ENCODE data around the gene TMEM132E. TPM values are rescaled to one million over a fixed set of nuclear protein-coding genes. Genes with fewer than 3 reads are reported as not detected.

TMEM132E gene
- total RNA-seq, 3 donors from 2014 or later (not counting 1 experiment from before 2014, with no cell fraction given) = 0.05 to 0.08 TPM; not detected in 1

DNA sequence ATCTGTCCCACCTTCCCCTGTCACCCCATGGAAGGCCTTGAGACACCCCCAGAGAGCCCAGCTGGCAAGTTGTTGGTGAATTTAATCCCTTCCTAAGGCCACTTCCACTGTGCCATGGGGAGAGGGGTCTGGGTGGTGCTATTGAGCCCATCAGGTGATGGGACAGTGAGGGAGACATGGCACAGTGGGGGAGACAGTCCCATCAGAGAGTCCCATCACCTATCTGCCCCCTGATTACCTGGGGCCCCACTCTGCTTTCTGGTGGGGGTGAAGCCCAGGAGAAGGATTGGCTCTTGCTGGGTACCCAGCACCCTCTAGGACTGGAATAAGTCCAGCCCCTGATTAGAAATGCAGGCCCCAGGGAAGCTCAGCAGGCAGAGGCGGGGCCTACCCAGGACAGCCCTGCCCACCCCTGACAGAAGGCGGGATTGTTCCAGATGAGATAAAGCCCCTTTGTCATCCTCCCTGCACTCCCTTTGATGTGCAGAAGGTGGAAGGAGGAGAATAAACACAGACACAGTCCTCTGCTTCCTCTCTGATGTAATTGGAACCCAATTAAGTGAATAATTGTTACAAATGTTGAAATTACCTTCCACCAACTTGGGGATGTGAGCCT lies 18.9 kb downstream of the TMEM132E start:
- H3K36me3 Mint-ChIP-seq = no peaks in the 10 kb centered on the region
- DNase-seq (no peak), ATAC-seq (no peak)
- Histone ChIP-seq H3K27ac (ENCODE audit: low read length) (no peak overlapping the region), H3K36me3 (ENCODE audit: control insufficient read depth, insufficient read depth, low read length) (no peaks in the 10 kb centered on the region), H3K4me1 (ENCODE audit: control insufficient read depth, insufficient read depth, low read length) (no peaks in the 10 kb centered on the region), H3K27me3 (ENCODE audit: control insufficient read depth, insufficient read depth, low read length) (no peaks in the 10 kb centered on the region), H3K9me3 (ENCODE audit: control insufficient read depth, insufficient read depth, low read length) (no peaks in the 10 kb centered on the region), H3K4me3 (ENCODE audit: low read length) (no peak overlapping the region)
- TF ChIP-seq, protein P1, sequence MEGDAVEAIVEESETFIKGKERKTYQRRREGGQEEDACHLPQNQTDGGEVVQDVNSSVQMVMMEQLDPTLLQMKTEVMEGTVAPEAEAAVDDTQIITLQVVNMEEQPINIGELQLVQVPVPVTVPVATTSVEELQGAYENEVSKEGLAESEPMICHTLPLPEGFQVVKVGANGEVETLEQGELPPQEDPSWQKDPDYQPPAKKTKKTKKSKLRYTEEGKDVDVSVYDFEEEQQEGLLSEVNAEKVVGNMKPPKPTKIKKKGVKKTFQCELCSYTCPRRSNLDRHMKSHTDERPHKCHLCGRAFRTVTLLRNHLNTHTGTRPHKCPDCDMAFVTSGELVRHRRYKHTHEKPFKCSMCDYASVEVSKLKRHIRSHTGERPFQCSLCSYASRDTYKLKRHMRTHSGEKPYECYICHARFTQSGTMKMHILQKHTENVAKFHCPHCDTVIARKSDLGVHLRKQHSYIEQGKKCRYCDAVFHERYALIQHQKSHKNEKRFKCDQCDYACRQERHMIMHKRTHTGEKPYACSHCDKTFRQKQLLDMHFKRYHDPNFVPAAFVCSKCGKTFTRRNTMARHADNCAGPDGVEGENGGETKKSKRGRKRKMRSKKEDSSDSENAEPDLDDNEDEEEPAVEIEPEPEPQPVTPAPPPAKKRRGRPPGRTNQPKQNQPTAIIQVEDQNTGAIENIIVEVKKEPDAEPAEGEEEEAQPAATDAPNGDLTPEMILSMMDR (IDR thresholded peaks at IDR 0.05) = no peak
- H3K9me3 Mint-ChIP-seq = no peaks in the 10 kb centered on the region
- no peak overlapping the region for H3K27ac Mint-ChIP-seq
- 89% methylated on average over 2 of the region's 2 CpGs for WGBS (ENCODE audit: insufficient coverage)
- no peaks in the 10 kb centered on the region for H3K4me1 Mint-ChIP-seq
- H3K27me3 Mint-ChIP-seq (ENCODE audit: low read depth in 2 of 2) = peaks cover 16 to 34% of the 10 kb centered on the region in 2 donors
- intact Hi-C loops (cut with micrococcal nuclease) = no loop called here
- no peak overlapping the region for H3K4me3 Mint-ChIP-seq

DNA sequence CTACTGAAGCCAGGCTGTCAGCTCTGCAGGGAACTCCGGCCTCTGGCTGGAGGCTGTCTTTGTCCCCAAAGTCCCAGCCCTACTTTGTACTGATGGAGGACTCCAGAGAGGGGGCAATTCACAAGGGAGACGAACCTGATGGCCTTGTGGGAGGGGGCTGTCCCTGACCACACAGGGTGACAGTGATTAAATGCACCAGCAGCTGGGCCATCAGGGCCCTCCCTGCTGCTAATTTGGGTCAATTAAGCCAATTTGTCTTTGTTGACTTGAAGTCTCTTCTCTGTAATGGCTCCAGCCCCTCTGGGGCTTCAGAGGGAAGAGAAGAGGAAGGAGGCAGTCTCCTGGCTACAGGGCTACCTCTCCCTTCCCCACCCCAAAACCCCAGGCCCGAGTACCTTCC lies 22.0 kb downstream of the TMEM132E start:
- TF ChIP-seq, protein P1 (IDR thresholded peaks at IDR 0.05) = no peak
- H3K9me3 ChIP-seq (ENCODE audit: control insufficient read depth, insufficient read depth, low read length) = no peaks in the 10 kb centered on the region
- no peaks in the 10 kb centered on the region for H3K27me3 ChIP-seq (ENCODE audit: control insufficient read depth, insufficient read depth, low read length)
- H3K27ac Mint-ChIP-seq = no peak overlapping the region
- intact Hi-C loops (cut with micrococcal nuclease) = no loop called here
- ATAC-seq (no peak), DNase-seq (no peak)
- H3K36me3 Mint-ChIP-seq = no peaks in the 10 kb centered on the region
- no peak overlapping the region for H3K4me3 ChIP-seq (ENCODE audit: low read length)
- H3K4me3 Mint-ChIP-seq = no peak overlapping the region
- H3K4me1 Mint-ChIP-seq = no peaks in the 10 kb centered on the region
- no peaks in the 10 kb centered on the region for H3K9me3 Mint-ChIP-seq
- H3K27me3 Mint-ChIP-seq (ENCODE audit: low read depth in 2 of 2) = peaks cover 17 to 19% of the 10 kb centered on the region in 2 donors
- H3K4me1 ChIP-seq (ENCODE audit: control insufficient read depth, insufficient read depth, low read length) = no peaks in the 10 kb centered on the region
- 58% methylated on average over 3 of the region's 3 CpGs for WGBS (ENCODE audit: insufficient coverage)
- H3K36me3 ChIP-seq (ENCODE audit: control insufficient read depth, insufficient read depth, low read length) = no peaks in the 10 kb centered on the region
- no peak overlapping the region for H3K27ac ChIP-seq (ENCODE audit: low read length)

DNA sequence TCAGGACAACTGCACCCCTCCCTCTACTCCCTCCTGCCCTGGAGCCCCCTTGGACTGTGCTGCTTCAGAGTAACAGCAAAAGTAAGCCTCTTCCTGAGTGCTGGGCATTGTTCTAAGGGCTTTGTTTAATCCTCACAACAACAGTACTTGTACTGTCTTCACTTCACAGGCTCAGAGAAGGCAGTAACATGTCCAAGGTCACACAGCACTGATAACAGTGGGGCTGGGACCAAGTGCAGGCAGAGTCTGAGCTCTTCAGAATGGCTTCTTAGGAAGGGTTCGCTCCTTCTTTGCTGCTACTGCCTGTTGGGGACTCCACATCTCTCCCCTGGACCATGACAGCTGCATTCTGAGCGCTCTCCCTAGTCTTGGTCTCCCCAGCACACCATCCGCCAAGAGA lies 24.6 kb downstream of the TMEM132E start:
- Histone ChIP-seq H3K4me1 (ENCODE audit: control insufficient read depth, insufficient read depth, low read length) (no peaks in the 10 kb centered on the region), H3K4me3 (ENCODE audit: low read length) (no peak overlapping the region), H3K36me3 (ENCODE audit: control insufficient read depth, insufficient read depth, low read length) (no peaks in the 10 kb centered on the region), H3K27ac (ENCODE audit: low read length) (no peak overlapping the region), H3K27me3 (ENCODE audit: control insufficient read depth, insufficient read depth, low read length) (peaks cover 2% of the 10 kb centered on the region), H3K9me3 (ENCODE audit: control insufficient read depth, insufficient read depth, low read length) (no peaks in the 10 kb centered on the region)
- TF ChIP-seq, protein P1 (IDR thresholded peaks at IDR 0.05) = no peak
- H3K36me3 Mint-ChIP-seq = no peaks in the 10 kb centered on the region
- peaks cover 0 to 2% of the 10 kb centered on the region in 2 donors for H3K4me1 Mint-ChIP-seq
- H3K27me3 Mint-ChIP-seq (ENCODE audit: low read depth in 2 of 2) = peaks cover 12 to 21% of the 10 kb centered on the region in 2 donors
- intact Hi-C loops (cut with micrococcal nuclease) = no loop called here
- H3K9me3 Mint-ChIP-seq = no peaks in the 10 kb centered on the region
- WGBS (ENCODE audit: insufficient coverage) = 91% methylated on average over 3 of the region's 3 CpGs
- H3K4me3 Mint-ChIP-seq = no peak overlapping the region
- no peak for ATAC-seq
- no peak for DNase-seq
- H3K27ac Mint-ChIP-seq = no peak overlapping the region

DNA sequence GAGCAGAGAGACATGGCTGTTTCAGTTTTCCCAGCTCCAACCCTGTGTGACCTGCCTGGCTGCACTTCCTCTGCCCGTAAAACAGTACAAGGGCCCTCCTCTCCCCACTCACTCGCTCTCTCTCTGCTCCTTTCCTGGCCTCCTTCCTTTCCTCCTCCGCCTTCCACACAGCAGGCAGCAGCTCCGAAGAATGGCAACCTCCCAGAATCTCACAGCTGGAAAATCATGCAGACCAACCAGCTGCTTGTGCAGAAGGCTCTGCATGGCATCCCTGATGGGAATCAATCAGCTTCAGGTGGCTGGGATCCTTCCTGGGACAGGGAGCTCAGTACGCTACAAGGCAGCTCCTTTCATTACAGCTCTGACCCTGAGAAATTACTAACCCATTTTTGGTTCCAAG lies 27.4 kb downstream of the TMEM132E start:
- no peak overlapping the region for H3K4me3 Mint-ChIP-seq
- TF ChIP-seq, protein P1 (IDR thresholded peaks at IDR 0.05) = no peak
- 52% methylated on average over 5 of the region's 5 CpGs for WGBS (ENCODE audit: insufficient coverage)
- intact Hi-C loops (cut with micrococcal nuclease) = no loop called here
- Histone ChIP-seq H3K36me3 (ENCODE audit: control insufficient read depth, insufficient read depth, low read length) (no peaks in the 10 kb centered on the region), H3K9me3 (ENCODE audit: control insufficient read depth, insufficient read depth, low read length) (peaks cover 2% of the 10 kb centered on the region), H3K4me3 (ENCODE audit: low read length) (no peak overlapping the region), H3K4me1 (ENCODE audit: control insufficient read depth, insufficient read depth, low read length) (no peaks in the 10 kb centered on the region), H3K27me3 (ENCODE audit: control insufficient read depth, insufficient read depth, low read length) (peaks cover 2% of the 10 kb centered on the region), H3K27ac (ENCODE audit: low read length) (no peak overlapping the region)
- H3K4me1 Mint-ChIP-seq = peaks cover 0 to 5% of the 10 kb centered on the region in 2 donors
- H3K9me3 Mint-ChIP-seq = no peaks in the 10 kb centered on the region
- H3K27me3 Mint-ChIP-seq (ENCODE audit: low read depth in 2 of 2) = peaks cover 35% of the 10 kb centered on the region in 2 donors
- DNase-seq (no peak), ATAC-seq (no peak)
- no peak overlapping the region for H3K27ac Mint-ChIP-seq
- no peaks in the 10 kb centered on the region for H3K36me3 Mint-ChIP-seq
